ENCODE data around the gene PPP3CA. TPM values are rescaled to one million over a fixed set of nuclear protein-coding genes. Genes with fewer than 3 reads are reported as not detected.
A peak's percentile ranks its signal among the peaks of the same experiment; 100 is the strongest.

The PPP3CA gene
- total RNA-seq, 4 donors from 2014 or later: 19.0 to 39.6 (median 20.3) TPM

DNA sequence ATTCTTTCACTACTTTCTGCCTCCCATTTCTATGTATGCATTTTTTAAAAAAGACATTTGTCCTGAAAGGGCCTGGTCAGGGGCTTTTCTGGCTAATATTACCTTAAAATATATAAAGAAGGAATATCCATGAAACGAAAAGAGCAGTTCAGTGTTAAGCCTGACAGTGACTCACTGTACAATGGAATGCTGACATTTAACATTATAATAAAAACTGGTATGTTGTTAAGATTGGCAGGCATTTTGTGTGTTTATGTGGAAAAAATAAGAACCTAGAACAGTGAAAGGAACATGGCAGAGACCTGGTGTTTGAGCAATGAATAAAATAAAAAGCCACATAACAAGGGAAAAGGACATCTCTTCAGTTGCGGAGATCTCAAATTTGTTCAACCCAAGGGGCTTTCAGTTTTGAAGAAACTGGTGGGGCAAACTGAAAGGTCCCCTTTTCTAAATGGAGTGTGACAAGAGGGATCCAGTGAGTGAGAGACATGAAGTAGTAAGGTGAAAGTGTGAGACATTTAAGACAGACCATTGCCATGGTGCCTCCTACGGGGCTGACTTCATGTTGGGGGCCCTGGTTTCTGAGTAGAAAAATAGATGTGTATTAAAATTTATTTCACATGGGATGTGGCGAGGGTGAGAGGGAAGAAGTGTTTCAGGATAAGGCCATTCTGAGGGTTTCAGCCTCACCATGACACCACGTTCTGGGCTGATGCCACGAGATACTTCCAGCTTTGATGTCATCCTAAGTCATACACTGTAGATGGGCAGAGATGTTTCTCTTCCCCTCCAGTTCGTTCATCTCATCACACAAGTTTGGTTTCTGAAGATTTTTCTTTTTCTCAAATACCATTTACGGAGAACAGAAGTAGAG, 324.9 kb downstream of the PPP3CA start:
- TF ChIP-seq POLR2A (IDR thresholded peaks at IDR 0.05): no peak
- TF ChIP-seq, protein P1, sequence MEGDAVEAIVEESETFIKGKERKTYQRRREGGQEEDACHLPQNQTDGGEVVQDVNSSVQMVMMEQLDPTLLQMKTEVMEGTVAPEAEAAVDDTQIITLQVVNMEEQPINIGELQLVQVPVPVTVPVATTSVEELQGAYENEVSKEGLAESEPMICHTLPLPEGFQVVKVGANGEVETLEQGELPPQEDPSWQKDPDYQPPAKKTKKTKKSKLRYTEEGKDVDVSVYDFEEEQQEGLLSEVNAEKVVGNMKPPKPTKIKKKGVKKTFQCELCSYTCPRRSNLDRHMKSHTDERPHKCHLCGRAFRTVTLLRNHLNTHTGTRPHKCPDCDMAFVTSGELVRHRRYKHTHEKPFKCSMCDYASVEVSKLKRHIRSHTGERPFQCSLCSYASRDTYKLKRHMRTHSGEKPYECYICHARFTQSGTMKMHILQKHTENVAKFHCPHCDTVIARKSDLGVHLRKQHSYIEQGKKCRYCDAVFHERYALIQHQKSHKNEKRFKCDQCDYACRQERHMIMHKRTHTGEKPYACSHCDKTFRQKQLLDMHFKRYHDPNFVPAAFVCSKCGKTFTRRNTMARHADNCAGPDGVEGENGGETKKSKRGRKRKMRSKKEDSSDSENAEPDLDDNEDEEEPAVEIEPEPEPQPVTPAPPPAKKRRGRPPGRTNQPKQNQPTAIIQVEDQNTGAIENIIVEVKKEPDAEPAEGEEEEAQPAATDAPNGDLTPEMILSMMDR (IDR thresholded peaks at IDR 0.05): no peak
- no peak overlapping the region for H3K27ac ChIP-seq
- no peaks in the 10 kb centered on the region for H3K4me1 ChIP-seq
- DNase-seq: no peak
- no peaks in the 10 kb centered on the region for H3K27me3 ChIP-seq
- no peaks in the 10 kb centered on the region for H3K9me3 ChIP-seq
- peaks cover 0 to 11% (median 0%) of the 10 kb centered on the region in 3 donors for H3K36me3 ChIP-seq
- H3K4me3 ChIP-seq: no peak overlapping the region

DNA sequence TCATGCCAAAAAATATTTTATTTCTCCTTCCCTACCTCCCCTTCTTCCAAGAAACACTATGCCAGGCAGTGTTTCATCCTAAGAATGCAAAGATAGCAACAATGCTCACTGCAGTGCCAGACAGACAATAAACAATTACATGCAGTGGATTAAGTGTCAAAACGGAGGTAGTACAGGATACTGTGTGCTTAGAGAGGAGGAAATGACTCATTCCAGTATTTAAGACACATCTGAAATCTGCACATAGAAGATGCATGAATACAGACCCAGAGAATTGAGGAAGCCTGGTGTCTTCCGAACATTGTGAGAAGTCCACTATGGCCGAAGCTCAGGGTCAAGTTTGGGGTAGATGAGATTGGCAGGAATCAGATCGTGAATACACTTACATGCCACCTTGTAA, 326.4 kb downstream of the PPP3CA start:
- Histone ChIP-seq H3K36me3 (peaks cover 0 to 11% (median 0%) of the 10 kb centered on the region in 3 donors), H3K27me3 (no peaks in the 10 kb centered on the region), H3K9me3 (no peaks in the 10 kb centered on the region), H3K4me1 (no peaks in the 10 kb centered on the region), H3K4me3 (no peak overlapping the region), H3K27ac (peak overlapping the region in 3 of 4 donors; percentile 6 to 68 (median 32))
- DNase-seq: no peak
- TF ChIP-seq, protein P1 (IDR thresholded peaks at IDR 0.05): no peak
- TF ChIP-seq POLR2A (IDR thresholded peaks at IDR 0.05): peak in 1 of 2 donors; percentile 23

DNA sequence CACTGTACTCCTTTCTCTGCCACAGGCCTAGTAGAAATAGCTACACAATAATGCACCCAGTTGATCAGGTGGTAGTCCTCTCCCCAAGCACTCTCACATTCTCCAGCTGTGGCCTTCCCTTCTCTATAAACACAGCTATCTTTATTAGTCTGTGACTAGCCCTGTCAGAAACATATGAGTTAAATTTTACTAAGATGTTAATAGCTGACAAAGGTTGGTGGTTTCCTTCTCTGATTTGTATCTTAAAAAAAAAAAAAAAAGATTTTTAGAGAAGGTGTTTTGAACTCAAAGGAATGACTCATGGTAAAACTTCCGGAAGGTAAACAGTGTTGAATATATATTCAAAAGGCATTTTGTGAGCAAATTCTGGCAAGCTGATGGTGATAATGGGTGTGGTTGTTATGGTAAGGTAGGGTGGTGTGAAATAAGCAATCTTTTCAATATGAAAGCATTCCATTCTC, 327.4 kb downstream of the PPP3CA start:
- H3K4me3 ChIP-seq: no peak overlapping the region
- no peak for TF ChIP-seq POLR2A (IDR thresholded peaks at IDR 0.05)
- TF ChIP-seq, protein P1 (IDR thresholded peaks at IDR 0.05): no peak
- no peaks in the 10 kb centered on the region for H3K27me3 ChIP-seq
- H3K36me3 ChIP-seq: peaks cover 0 to 11% (median 0%) of the 10 kb centered on the region in 3 donors
- H3K4me1 ChIP-seq: no peaks in the 10 kb centered on the region
- no peak for DNase-seq
- H3K27ac ChIP-seq: peak overlapping the region; percentile 4 to 68 (median 26)
- H3K9me3 ChIP-seq: no peaks in the 10 kb centered on the region

DNA sequence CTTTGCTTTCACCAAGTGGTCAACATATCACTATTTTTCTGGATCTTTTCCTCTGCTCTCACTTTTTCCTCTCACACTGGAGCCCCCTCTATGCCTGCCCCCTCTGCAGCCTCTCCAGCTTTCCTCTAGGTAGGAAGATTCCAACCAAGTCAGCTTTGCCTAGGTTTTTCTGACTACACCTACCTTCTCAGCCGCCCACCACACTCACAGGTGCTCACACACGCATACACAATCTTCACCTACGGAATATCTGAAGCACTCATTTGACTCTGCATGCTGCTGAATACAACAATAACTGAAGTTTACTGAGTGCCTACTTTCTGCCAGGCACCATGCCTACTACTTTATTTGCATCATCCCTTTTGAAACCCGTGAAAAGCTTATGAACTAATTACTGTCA, 328.0 kb downstream of the PPP3CA start:
- Histone ChIP-seq H3K4me3 (no peak overlapping the region), H3K27ac (peak overlapping the region in 2 of 4 donors; percentile 21 to 62), H3K36me3 (peaks cover 0 to 9% (median 0%) of the 10 kb centered on the region in 3 donors), H3K27me3 (no peaks in the 10 kb centered on the region), H3K4me1 (no peaks in the 10 kb centered on the region), H3K9me3 (no peaks in the 10 kb centered on the region)
- no peak for DNase-seq
- TF ChIP-seq POLR2A (IDR thresholded peaks at IDR 0.05): no peak
- TF ChIP-seq, protein P1 (IDR thresholded peaks at IDR 0.05): no peak

DNA sequence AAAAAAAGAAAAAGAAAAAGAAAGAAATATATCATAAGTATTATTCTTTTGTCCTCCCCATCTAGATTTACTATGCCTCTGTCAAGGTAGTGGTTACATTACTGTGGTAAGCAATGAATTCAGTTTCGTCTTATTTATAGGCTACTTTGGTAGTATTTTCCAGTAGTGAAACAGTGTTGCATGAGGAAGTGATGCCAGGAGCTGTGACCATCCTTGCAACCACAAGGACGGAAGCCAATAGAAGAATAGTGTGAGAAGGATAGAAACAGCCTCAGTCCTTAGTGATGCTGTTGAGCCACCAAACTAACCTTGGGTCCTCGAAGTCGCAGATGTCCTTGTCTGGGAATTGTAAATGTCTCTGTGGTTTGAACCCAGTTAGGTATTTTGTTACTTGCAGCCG, 328.5 kb downstream of the PPP3CA start:
- DNase-seq: peak in 2 of 3 donors; percentile 54 to 64
- Histone ChIP-seq H3K36me3 (peaks cover 0 to 4% (median 0%) of the 10 kb centered on the region in 3 donors), H3K27me3 (no peaks in the 10 kb centered on the region), H3K27ac (peak overlapping the region in 1 of 4 donors; percentile 62), H3K4me3 (no peak overlapping the region), H3K9me3 (no peaks in the 10 kb centered on the region), H3K4me1 (no peaks in the 10 kb centered on the region)
- TF ChIP-seq, protein P1 (IDR thresholded peaks at IDR 0.05): no peak
- TF ChIP-seq POLR2A (IDR thresholded peaks at IDR 0.05): no peak

All from Peyer's patch (tissue), 4 donors.